ENCODE data around the gene GPR87.

- TF ChIP-seq POLR2AphosphoS5 (IDR thresholded peaks at IDR 0.05; ENCODE audit: borderline replicate concordance, low read depth, low read length) = no peak
- TF ChIP-seq EZH2 (IDR thresholded peaks at IDR 0.05) = no peak
- no peak for TF ChIP-seq FOXP2 (optimal IDR thresholded peaks at IDR 0.05; ENCODE audit: control extremely low read depth, extremely low read length, insufficient read depth)
These were observed 1.7 kb upstream of the GPR87 start for GRCh38 chr3:151318313-151318712.
